Measurements from ENCODE around the gene KCNJ15.

GRCh38 chr21:38273745-38274542, 17.2 kb downstream of the KCNJ15 start:
- TF ChIP-seq, protein P1, sequence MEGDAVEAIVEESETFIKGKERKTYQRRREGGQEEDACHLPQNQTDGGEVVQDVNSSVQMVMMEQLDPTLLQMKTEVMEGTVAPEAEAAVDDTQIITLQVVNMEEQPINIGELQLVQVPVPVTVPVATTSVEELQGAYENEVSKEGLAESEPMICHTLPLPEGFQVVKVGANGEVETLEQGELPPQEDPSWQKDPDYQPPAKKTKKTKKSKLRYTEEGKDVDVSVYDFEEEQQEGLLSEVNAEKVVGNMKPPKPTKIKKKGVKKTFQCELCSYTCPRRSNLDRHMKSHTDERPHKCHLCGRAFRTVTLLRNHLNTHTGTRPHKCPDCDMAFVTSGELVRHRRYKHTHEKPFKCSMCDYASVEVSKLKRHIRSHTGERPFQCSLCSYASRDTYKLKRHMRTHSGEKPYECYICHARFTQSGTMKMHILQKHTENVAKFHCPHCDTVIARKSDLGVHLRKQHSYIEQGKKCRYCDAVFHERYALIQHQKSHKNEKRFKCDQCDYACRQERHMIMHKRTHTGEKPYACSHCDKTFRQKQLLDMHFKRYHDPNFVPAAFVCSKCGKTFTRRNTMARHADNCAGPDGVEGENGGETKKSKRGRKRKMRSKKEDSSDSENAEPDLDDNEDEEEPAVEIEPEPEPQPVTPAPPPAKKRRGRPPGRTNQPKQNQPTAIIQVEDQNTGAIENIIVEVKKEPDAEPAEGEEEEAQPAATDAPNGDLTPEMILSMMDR (IDR thresholded peaks at IDR 0.05) = no peak
- TF ChIP-seq EZH2 (IDR thresholded peaks at IDR 0.05; ENCODE audit: borderline replicate concordance, insufficient read depth, low read depth, low read length, poor library complexity, severe bottlenecking) = no peak

All from B cell (primary cell).